Mucosa of descending colon (tissue), 3 donors: Measurements from ENCODE around the gene TIAM2. TPM values are rescaled to one million over a fixed set of nuclear protein-coding genes. Genes with fewer than 3 reads are reported as not detected.

Source experiments
- ATAC-seq: fragments of 200-7000 bp; cut with Tn5 transposase; one replicate; pipeline ENCODE4 v1.9.1; 2020; ENCODE audit warnings: mild to moderate bottlenecking, moderate library complexity
- DNase-seq, 3 donors: peaks; one replicate each; pipeline ENCODE4 v3.0.0-alpha.2; 2020
- H3K36me3 ChIP-seq: fragments of 200-600 bp; one replicate; pipeline ENCODE4 v1.8.0; 2021; ENCODE audit warnings: low read depth, mild to moderate bottlenecking
- H3K4me1 ChIP-seq: fragments of 200-600 bp; one replicate; pipeline ENCODE4 v1.8.0; 2021; ENCODE audit warnings: low read depth, mild to moderate bottlenecking
- H3K4me3 ChIP-seq: fragments of 200-600 bp; one replicate; pipeline ENCODE4 v1.8.0; 2021; ENCODE audit warnings: mild to moderate bottlenecking
- H3K9me3 ChIP-seq: fragments of 200-600 bp; one replicate; pipeline ENCODE4 v1.8.0; 2021; ENCODE audit warnings: mild to moderate bottlenecking
- intact Hi-C, 2 donors: fragments of 100-400 bp; cut with DNase I in 1 of 2; cut with micrococcal nuclease in 1 of 2; formaldehyde crosslinking; loops; one replicate each; pipeline versions ENCODE4 v1.11.0 to v1.11.1; 2022; cut with DNase I, micrococcal nuclease
- total RNA-seq, 3 donors: library from RNA; stranded (reverse); fragmentation: NEBNext Ultra II Directional in 2 of 3; extraction: Animal tissue kit (Norgen Biotek cat#: 25700) in 2 of 3; gene quantifications; one replicate each; pipeline versions ENCODE4 v1.2.1 to v1.2.4, GENCODE V29; 2021 to 2023
- TF ChIP-seq, protein P1 (sequence below): fragments of 200-600 bp; IDR thresholded peaks from one replicate; pipeline ENCODE4 v1.8.0; 2022; ENCODE audit warnings: antibody characterized with exemption, mild to moderate bottlenecking
- donor health status: DM: no; HTN: no; CAD: no; lungs with moderate emphysema.
- donor health status: DM: no; HTN: no; CAD: no.
- donor health status: DM: no; HTN: yes; CAD: no.

TIAM2 gene
- total RNA-seq, 3 donors from 2014 or later = 4.2 to 12.2 (median 9.8) TPM

DNA sequence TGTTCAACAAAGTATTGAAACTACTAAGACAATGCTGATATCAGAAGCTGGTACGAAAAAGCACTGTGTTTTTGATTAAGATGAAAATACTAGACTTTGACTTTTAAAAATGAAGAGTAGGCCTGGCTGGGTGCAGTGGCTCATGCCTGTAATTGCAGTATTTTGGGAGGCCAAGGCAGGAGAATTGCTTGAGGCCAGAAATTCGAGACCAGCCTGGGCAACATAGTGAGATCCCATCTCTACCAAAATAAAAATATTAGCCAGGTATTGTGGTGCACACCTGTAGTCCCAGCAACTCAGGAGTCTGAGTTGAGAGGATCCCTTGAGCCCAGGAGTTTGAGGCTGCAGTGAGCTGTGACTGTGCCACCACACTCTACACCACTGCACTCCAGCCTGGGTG is 43.4 kb downstream of the TIAM2 start:
- H3K36me3 ChIP-seq = no peaks in the 10 kb centered on the region
- ATAC-seq (no peak), DNase-seq (no peak)
- no peaks in the 10 kb centered on the region for H3K4me1 ChIP-seq
- H3K4me3 ChIP-seq = no peak overlapping the region
- intact Hi-C loops = no loop called here
- H3K9me3 ChIP-seq = no peaks in the 10 kb centered on the region
- TF ChIP-seq, protein P1, sequence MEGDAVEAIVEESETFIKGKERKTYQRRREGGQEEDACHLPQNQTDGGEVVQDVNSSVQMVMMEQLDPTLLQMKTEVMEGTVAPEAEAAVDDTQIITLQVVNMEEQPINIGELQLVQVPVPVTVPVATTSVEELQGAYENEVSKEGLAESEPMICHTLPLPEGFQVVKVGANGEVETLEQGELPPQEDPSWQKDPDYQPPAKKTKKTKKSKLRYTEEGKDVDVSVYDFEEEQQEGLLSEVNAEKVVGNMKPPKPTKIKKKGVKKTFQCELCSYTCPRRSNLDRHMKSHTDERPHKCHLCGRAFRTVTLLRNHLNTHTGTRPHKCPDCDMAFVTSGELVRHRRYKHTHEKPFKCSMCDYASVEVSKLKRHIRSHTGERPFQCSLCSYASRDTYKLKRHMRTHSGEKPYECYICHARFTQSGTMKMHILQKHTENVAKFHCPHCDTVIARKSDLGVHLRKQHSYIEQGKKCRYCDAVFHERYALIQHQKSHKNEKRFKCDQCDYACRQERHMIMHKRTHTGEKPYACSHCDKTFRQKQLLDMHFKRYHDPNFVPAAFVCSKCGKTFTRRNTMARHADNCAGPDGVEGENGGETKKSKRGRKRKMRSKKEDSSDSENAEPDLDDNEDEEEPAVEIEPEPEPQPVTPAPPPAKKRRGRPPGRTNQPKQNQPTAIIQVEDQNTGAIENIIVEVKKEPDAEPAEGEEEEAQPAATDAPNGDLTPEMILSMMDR = no peak

- ATAC-seq (no peak), DNase-seq (no peak)
- intact Hi-C loops = no loop called here
- Histone ChIP-seq H3K36me3 (no peaks in the 10 kb centered on the region), H3K4me1 (no peaks in the 10 kb centered on the region), H3K4me3 (no peak overlapping the region), H3K9me3 (no peaks in the 10 kb centered on the region)
- TF ChIP-seq, protein P1 = no peak
These were observed 44.5 kb downstream of the TIAM2 start for GRCh38 chr6:155039618-155040017.

GRCh38 chr6:155040154-155040553 is 45.0 kb downstream of the TIAM2 start:
- no peak overlapping the region for H3K4me3 ChIP-seq
- intact Hi-C loops = no loop called here
- no peaks in the 10 kb centered on the region for H3K9me3 ChIP-seq
- TF ChIP-seq, protein P1 = no peak
- no peaks in the 10 kb centered on the region for H3K36me3 ChIP-seq
- ATAC-seq (no peak), DNase-seq (no peak)
- H3K4me1 ChIP-seq = no peaks in the 10 kb centered on the region

DNA sequence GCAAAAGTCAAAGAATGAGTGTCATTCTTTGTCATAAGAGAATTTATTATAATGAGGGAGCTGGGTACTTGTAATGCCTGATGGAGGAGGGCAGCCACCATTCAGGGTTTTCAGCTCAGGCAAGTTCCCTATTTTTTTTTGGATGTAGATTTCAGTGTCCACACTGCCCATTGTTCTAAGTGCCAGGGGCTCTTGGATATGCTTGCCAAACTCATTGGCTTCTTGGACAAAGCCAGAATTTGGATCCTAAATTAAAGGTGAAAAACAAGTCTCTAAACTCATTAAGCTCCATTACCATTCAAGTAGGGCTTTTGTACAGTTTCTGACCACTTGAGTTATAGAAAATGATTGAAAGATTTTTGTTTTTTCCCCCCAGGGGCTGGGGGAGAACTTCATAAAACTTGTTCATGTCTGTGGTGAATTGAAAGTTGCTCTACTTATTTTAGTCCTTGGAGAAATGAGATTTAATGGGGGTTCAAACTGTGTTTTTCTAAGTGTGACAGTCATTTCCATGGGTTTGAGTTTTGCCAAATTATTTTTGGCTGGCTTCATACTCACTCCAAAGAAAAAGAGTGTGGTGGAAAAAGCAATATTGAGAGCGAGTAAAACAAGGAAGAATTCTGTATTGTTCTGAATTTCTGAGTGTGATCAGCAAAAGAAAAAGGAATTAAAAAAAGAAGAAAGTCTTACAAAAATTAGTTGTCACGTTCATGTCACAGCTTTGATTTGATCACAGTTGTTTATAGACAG is 46.0 kb downstream of the TIAM2 start:
- TF ChIP-seq, protein P1 = no peak
- ATAC-seq (no peak), DNase-seq (no peak)
- H3K9me3 ChIP-seq = no peaks in the 10 kb centered on the region
- H3K36me3 ChIP-seq = no peaks in the 10 kb centered on the region
- intact Hi-C loops = no loop called here
- no peak overlapping the region for H3K4me3 ChIP-seq
- no peaks in the 10 kb centered on the region for H3K4me1 ChIP-seq

DNA sequence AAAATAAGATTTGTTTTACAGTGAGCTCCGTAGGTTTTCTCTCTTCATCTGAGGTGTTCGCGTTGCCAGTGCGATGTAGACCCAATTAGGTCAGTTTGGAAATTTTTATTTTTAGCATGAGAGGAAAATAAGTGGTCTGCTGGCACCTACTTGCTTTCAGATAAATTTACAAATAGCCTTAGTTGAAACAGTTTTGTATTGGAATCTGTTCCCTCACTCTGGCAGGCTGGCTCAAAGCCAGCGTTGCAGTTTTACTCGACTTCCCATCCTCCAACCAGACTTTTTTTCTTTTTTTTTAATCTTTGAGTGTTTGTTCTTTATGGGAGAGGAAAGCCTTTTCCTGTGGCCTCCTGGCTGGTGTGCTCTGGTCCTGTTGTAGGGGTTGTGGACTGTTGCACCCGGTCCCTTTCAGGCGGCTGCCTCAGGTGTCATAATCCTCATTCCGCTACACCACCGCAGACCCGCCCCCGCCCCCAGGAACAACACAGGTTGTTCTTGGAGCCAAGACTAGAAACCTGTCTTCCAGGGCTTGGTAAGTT is 46.7 kb downstream of the TIAM2 start:
- DNase-seq (no peak), ATAC-seq (no peak)
- TF ChIP-seq, protein P1 = no peak
- Histone ChIP-seq H3K9me3 (no peaks in the 10 kb centered on the region), H3K36me3 (no peaks in the 10 kb centered on the region), H3K4me1 (no peaks in the 10 kb centered on the region), H3K4me3 (no peak overlapping the region)
- intact Hi-C loops = no loop called here
